Loucy (cell line): ENCODE results near the gene GNL1.

Experiments
- H2AFZ ChIP-seq: fragments of 200-600 bp; sonication (generic); 2 replicates; pipeline ENCODE4 v1.6.0; 2016; ENCODE audit warnings: antibody characterized with exemption, mild to moderate bottlenecking, low read length, moderate library complexity
- H3F3A ChIP-seq: fragments of 200-600 bp; 2 replicates; pipeline ENCODE4 v1.6.0; 2016; ENCODE audit warnings: antibody characterized with exemption, low read depth, mild to moderate bottlenecking
- H3K27me3 ChIP-seq: fragments of 200-600 bp; sonication (generic); 2 replicates; pipeline ENCODE4 v1.6.1; 2014; ENCODE audit warnings: low read length, mild to moderate bottlenecking; ENCODE audit not compliant: insufficient read depth, poor library complexity, severe bottlenecking
- H3K36me3 ChIP-seq: fragments of 200-600 bp; sonication (generic); 2 replicates; pipeline ENCODE4 v1.6.1; 2016; ENCODE audit warnings: low read length; ENCODE audit not compliant: insufficient read depth
- H3K4me1 ChIP-seq: fragments of 200-600 bp; sonication (generic); 2 replicates; pipeline ENCODE4 v1.5.1; 2014; ENCODE audit warnings: low read length, mild to moderate bottlenecking; ENCODE audit not compliant: insufficient read depth, poor library complexity, severe bottlenecking
- H3K4me2 ChIP-seq: fragments of 200-600 bp; sonication (generic); 2 replicates; pipeline ENCODE4 v1.6.0; 2014; ENCODE audit warnings: antibody characterized with exemption, low read length, low read depth, mild to moderate bottlenecking; ENCODE audit not compliant: poor library complexity, severe bottlenecking
- H3K4me3 ChIP-seq: fragments of 200-600 bp; sonication (generic); 2 replicates; pipeline ENCODE4 v1.5.1; 2014; ENCODE audit warnings: low read length, mild to moderate bottlenecking, mixed read lengths; ENCODE audit not compliant: poor library complexity, severe bottlenecking
- H3K79me2 ChIP-seq: fragments of 200-600 bp; sonication (generic); 2 replicates; pipeline ENCODE4 v1.6.1; 2014; ENCODE audit warnings: low read length; ENCODE audit not compliant: insufficient read depth
- H3K9ac ChIP-seq: fragments of 200-600 bp; sonication (generic); 2 replicates; pipeline ENCODE4 v1.6.0; 2014; ENCODE audit warnings: mild to moderate bottlenecking, low read depth, low read length, moderate library complexity; ENCODE audit not compliant: poor library complexity, severe bottlenecking
- H3K9me2 ChIP-seq: fragments of 200-600 bp; sonication (generic); replicated peaks from 2 replicates; pipeline ENCODE4 v1.6.1; 2016; ENCODE audit warnings: low read depth, low read length, mixed read lengths
- H3K9me3 ChIP-seq: fragments of 200-600 bp; sonication (generic); 2 replicates; pipeline ENCODE4 v1.6.1; 2014; ENCODE audit warnings: mild to moderate bottlenecking, antibody characterized with exemption, low read length, low read depth; ENCODE audit not compliant: insufficient read depth
- H4K20me1 ChIP-seq: fragments of 200-600 bp; sonication (generic); 2 replicates; pipeline ENCODE4 v1.6.0; 2014; ENCODE audit warnings: antibody characterized with exemption, low read length, mild to moderate bottlenecking; ENCODE audit not compliant: insufficient read depth, poor library complexity, severe bottlenecking
- EZH2phosphoT487 ChIP-seq: fragments of 200-600 bp; IDR thresholded peaks from 2 replicates; pipeline ENCODE4 v1.6.1; 2018; ENCODE audit warnings: antibody characterized with exemption, mild to moderate bottlenecking, moderate library complexity, borderline replicate concordance
- TF ChIP-seq, protein P1 (sequence below): fragments of 200-600 bp; sonication (generic); conservative IDR thresholded peaks from 2 replicates; pipeline ENCODE4 v1.5.1; 2014; ENCODE audit warnings: mild to moderate bottlenecking, antibody characterized with exemption, low read length

Gene GNL1

DNA sequence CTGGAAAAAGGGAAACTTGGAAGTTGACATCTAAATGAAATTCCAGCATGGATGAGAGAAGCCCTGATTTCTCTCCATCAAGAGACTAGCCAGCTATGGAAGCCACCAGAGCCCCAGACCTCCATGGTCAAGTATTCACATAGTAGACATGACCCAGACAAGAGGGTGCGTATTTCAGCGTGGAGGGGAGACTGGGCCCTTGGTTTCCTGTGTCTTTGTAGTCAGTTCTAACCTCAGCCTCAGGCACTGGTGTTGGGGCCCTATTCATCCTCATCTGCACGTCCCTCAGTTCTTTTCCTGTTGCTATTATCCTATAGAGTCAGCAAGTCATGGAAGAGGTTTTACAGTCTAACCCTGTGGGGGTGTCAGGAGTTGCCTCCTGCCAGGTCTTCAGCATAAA is 12.5 kb downstream of the GNL1 start:
- Histone ChIP-seq H3K4me1 (peaks cover 26% of the 10 kb centered on the region), H3K9ac (peak overlapping the region; percentile 25), H3K4me2 (peak overlapping the region; percentile 34), H3K36me3 (peaks cover 24% of the 10 kb centered on the region; the same call in 1 of the 2 replicates), H3F3A (0 out of 2 replicates have a peak, but pooled peaks cover 5% of the 10 kb centered on the region), H2AFZ (no peak overlapping the region), H4K20me1 (no peaks in the 10 kb centered on the region), H3K4me3 (no peak overlapping the region), H3K9me2 (no peaks in the 10 kb centered on the region), H3K9me3 (no peaks in the 10 kb centered on the region), H3K27me3 (no peaks in the 10 kb centered on the region), H3K79me2 (no peaks in the 10 kb centered on the region)
- no peak for TF ChIP-seq EZH2phosphoT487
- TF ChIP-seq, protein P1, sequence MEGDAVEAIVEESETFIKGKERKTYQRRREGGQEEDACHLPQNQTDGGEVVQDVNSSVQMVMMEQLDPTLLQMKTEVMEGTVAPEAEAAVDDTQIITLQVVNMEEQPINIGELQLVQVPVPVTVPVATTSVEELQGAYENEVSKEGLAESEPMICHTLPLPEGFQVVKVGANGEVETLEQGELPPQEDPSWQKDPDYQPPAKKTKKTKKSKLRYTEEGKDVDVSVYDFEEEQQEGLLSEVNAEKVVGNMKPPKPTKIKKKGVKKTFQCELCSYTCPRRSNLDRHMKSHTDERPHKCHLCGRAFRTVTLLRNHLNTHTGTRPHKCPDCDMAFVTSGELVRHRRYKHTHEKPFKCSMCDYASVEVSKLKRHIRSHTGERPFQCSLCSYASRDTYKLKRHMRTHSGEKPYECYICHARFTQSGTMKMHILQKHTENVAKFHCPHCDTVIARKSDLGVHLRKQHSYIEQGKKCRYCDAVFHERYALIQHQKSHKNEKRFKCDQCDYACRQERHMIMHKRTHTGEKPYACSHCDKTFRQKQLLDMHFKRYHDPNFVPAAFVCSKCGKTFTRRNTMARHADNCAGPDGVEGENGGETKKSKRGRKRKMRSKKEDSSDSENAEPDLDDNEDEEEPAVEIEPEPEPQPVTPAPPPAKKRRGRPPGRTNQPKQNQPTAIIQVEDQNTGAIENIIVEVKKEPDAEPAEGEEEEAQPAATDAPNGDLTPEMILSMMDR = no peak

DNA sequence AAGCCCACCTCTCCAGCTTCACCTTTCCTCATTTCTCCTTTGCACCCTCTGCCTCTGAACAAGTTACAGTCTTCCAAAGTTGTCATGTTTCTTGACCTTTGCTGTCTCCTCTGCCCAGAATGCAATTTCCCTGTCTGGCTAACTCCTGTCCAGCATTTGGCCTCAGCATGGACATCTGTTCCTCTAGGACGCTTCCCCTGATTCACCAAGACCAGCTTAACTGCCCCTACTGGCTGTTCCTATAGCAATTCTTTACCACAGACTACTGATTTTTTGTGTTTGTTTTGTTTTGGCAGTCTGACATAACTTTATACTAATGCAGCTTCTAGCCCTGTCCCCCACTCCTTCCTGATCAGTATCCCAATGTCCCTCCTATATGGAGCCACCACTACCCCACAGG is 13.4 kb downstream of the GNL1 start:
- Histone ChIP-seq H3K9ac (no peak overlapping the region), H3K27me3 (no peaks in the 10 kb centered on the region), H3K4me3 (no peak overlapping the region), H3K9me2 (no peaks in the 10 kb centered on the region), H2AFZ (no peak overlapping the region), H4K20me1 (no peaks in the 10 kb centered on the region), H3K9me3 (no peaks in the 10 kb centered on the region), H3F3A (0 out of 2 replicates have a peak, but pooled peaks cover 5% of the 10 kb centered on the region), H3K79me2 (no peaks in the 10 kb centered on the region), H3K4me2 (peak overlapping the region; percentile 79), H3K36me3 (peaks cover 17% of the 10 kb centered on the region; the same call in 1 of the 2 replicates), H3K4me1 (peaks cover 26% of the 10 kb centered on the region)
- TF ChIP-seq, protein P1 = peak; percentile 41
- no peak for TF ChIP-seq EZH2phosphoT487

DNA sequence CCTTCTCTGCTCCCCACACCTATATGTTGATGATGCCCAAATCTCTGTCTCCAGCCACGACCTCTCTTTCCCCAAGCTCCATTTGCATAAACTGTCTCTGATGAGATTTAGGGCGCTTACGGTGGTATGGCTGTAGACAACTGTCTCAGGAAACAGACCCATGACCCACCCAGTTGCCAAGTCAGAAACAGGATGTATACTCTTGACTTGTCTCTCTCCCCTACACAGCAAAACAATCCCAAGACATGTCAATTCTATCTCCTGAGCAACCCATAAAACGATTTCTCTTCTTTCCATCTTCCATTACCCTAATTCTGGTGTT is 13.9 kb downstream of the GNL1 start:
- peaks cover 26% of the 10 kb centered on the region for H3K4me1 ChIP-seq
- no peak overlapping the region for H2AFZ ChIP-seq
- H3K36me3 ChIP-seq = peaks cover 17% of the 10 kb centered on the region; the same call in 1 of the 2 replicates
- H3K9ac ChIP-seq = peak overlapping the region; percentile 33
- H3K79me2 ChIP-seq = no peaks in the 10 kb centered on the region
- 0 out of 2 replicates have a peak, but pooled peaks cover 5% of the 10 kb centered on the region for H3F3A ChIP-seq
- no peaks in the 10 kb centered on the region for H3K9me2 ChIP-seq
- H3K4me2 ChIP-seq = peak overlapping the region; percentile 79
- H3K4me3 ChIP-seq = peak overlapping the region; percentile 74
- TF ChIP-seq, protein P1 = no peak
- no peak for TF ChIP-seq EZH2phosphoT487
- H4K20me1 ChIP-seq = no peaks in the 10 kb centered on the region
- no peaks in the 10 kb centered on the region for H3K27me3 ChIP-seq
- no peaks in the 10 kb centered on the region for H3K9me3 ChIP-seq
